H1 (cell line): ENCODE results near the gene VPS54. TPM values are rescaled to one million over a fixed set of nuclear protein-coding genes. Genes with fewer than 3 reads are reported as not detected.

Source experiments
- ASH2L ChIP-seq: fragments of 200-600, 300-600 bp; sonication (generic); IDR thresholded peaks from one replicate; pipeline ENCODE4 v1.7.1; 2017; ENCODE audit warnings: low read length
- EZH2 ChIP-seq: fragments of 200-600 bp; sonication (generic); IDR thresholded peaks from 2 replicates; pipeline ENCODE4 v1.7.1; 2012; ENCODE audit warnings: low read depth, mild to moderate bottlenecking, moderate library complexity, low read length, inconsistent platforms; ENCODE audit not compliant: severe bottlenecking
- KDM1A ChIP-seq: fragments of 200-600, 300-600 bp; sonication (generic); IDR thresholded peaks from 2 replicates; pipeline ENCODE4 v1.7.1; 2016; ENCODE audit warnings: mild to moderate bottlenecking, low read length, borderline replicate concordance
- polyA plus RNA-seq, 7 experiments: library from polyadenylated mRNA; depleted of rRNA in 3 of 7; stranded (reverse) in 5 of 7; unstranded in 2 of 7; fragments of >200 nt in 5 of 7; fragments of 200-250 nt in 2 of 7; gene quantifications; 1 replicate in 5 of 7; 2 replicates in 1 of 7; 4 replicates in 1 of 7; pipeline versions ENCODE4 v1.2.1 to v1.2.3, GENCODE V29; 2011 to 2013; ENCODE audit warnings: missing spikeins in 2 of 7, mixed read lengths in 2 of 7
- total RNA-seq: library from RNA; stranded (reverse); fragmentation: NEBNext Ultra II Directional; extraction: Animal tissue kit (Norgen Biotek cat#: 25700); gene quantifications from 2 replicates; pipeline ENCODE4 v1.2.1, GENCODE V29; 2021

VPS54 gene
- total and polyA plus RNA-seq, 2 of the 8 experiments (the other 6 are each of a cell fraction or from before 2014, with no cell fraction given) = 3.6 to 13.2 TPM

- TF ChIP-seq EZH2 (no peak), KDM1A (no peak), ASH2L (no peak)
Observed at GRCh38 chr2:63962186-63962585, 57.0 kb downstream of the VPS54 start (continued).
